Activated T-cell treated with anti-CD3 and anti-CD28 coated beads for 48 hours (primary cell): Measurements from ENCODE around the gene NCAPH2.
"Not testable (repeated sequence)": the region's sequence is repeated elsewhere in the genome, so short reads cannot be mapped to it uniquely, and the experiment has no call there.

Experiments used
- DNase-seq: peaks from one replicate; pipeline ENCODE4 v3.0.0-alpha.2; 2020; ENCODE audit warnings: low read depth

NCAPH2 gene

GRCh38 chr22:50530877-50531545 lies 23.0 kb downstream of the NCAPH2 start:
- peak; percentile 83 for DNase-seq

DNA sequence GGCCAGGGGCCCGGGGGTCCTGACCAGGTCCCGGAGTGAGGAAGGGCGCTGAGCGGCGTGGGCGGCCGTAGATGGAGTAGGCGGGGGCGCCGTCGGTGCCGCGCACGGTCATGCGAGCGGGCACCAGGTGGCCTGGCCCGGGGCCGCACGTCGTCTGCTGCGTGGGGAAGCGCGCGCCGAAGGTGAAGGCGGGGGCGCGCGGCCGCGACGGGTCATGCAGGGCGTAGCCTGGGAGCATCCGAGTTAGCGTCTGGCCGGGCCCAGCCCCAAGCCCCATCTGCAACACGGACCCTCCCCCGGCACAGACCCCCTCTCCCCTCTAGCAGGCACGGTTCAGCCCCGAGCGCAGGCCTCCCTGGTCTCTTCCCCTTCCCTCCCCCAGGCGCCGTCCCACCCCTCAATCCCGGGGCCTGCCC lies 23.5 kb downstream of the NCAPH2 start:
- DNase-seq, result peak; percentile 77

GRCh38 chr22:50531962-50532674 lies 24.1 kb downstream of the NCAPH2 start:
- DNase-seq, result no peak

DNA sequence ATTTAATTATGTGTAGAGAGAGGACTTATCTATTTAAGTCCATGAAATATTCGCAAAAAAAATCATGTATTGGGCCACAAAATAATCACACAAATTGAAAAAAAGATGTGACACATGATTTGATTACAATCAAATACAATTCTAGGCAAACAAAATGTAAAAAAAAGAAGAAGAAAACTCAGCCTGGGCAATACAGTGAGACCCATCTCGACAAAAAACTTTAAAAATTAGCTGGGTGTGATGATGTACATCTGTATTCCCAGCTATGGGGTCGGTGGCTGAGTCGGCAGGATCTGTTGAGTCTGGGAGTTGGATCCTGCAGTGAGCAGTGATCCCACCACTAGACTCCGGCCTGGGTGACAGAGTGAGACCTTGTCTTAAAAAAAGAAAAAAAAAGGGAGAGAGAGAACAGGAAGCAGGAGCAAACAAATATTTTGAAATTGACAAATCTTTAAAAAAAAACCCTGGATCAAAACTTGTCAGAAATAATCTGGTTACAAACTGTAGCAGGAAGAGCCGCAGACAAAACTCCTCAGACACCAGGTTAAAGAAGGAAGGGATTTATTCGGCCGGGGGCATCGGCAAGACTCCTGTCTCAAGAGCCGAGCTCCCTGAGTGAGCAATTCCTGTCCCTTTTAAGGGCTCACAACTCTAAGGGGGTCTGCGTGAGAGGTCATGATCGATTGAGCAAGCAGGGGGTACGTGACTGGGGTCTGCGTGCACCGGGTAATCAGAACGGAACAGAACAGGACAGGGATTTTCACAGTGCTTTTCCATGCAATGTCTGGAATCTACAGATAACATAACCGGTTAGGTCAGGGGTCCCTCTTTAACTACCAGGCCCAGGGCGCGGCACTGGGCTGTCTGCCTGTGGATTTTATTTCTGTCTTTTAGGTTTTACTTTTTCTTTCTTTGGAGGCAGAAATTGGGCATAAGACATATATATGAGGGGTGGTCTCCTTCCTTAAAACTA lies 25.1 kb downstream of the NCAPH2 start:
- DNase-seq, result no peak

GRCh38 chr22:50533856-50534711 lies 26.1 kb downstream of the NCAPH2 start:
- DNase-seq, result not testable (repeated sequence)

DNA sequence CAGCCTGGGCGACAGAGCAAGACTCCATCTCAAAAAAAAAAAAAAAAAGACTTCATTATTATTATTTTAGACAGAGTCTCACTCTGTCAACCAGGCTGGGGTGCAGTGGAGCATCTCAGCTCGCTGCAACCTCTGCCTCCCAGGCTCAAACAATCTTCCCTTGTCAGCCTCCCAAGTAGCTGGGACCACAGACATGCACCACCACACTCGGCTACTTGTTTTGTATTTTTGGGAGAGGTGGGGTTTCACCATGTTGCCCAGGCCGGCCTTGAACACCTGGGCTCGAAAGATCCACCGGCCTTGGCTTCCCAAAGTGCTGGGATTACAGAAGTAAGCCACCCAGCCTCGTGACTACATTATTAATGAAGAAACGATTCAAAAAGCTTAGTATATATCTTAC lies 27.1 kb downstream of the NCAPH2 start:
- no peak for DNase-seq

DNA sequence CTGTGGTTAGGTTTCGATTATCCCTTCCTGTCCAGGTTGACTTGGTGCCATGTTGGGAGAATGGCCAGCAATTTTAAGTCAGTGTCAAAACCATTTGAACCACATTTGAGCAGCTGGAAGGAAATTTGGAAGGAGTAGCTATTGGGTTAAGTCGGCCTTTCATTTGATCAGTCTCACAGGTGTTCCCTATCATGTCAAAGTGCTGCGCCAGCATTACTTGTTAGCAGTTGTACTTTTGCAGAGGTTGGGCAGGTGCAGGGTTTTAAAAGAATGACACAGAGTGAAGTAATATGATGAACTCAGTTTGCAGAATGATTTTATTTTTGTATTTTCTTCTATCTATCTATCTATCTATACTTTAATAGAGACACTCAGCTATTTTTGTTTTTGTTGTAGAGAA lies 28.2 kb downstream of the NCAPH2 start:
- no peak for DNase-seq

DNA sequence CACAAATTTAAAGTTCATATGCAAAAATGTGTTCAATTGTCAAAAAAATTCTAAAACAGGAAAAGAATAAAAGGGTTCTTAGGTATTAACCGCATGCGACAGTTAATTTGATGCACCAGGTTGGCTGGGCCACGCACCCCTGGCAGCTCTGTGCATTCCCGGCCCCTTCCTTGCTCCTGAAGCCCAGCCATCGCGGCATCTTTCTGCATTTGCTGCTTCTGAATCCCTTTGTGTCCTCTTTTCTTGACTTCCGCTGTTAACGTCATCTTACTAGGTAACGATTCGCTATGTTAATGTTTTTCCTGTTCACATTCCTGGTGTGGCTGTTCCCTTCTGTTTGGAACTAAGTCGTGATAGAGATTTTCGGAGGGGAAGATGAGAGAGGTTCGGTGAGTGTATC lies 29.7 kb downstream of the NCAPH2 start:
- no peak for DNase-seq

DNA sequence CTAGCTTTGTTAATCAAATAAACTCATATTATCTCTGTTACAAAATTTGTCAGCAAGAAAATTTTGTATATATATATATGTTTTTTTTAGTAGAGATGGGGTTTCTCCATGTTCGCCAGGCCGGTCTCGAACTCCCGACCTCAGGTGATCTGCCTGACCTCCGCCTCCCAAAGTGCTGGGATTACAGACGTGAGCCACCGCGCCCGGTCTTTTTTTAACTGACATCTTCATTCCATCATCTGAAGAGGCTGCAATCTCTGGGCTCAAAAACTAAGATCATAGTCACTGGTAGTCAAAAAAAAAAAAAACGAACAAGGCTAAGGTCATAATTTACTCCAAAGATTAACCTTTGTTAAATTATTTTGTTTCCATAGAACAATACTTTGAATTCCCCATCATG lies 32.4 kb downstream of the NCAPH2 start:
- DNase-seq, result no peak

GRCh38 chr22:50541667-50542026 lies 33.6 kb downstream of the NCAPH2 start:
- DNase-seq, result not testable (repeated sequence)

- DNase-seq, result peak; percentile 56
These were observed 34.4 kb downstream of the NCAPH2 start for GRCh38 chr22:50542416-50542927.

DNA sequence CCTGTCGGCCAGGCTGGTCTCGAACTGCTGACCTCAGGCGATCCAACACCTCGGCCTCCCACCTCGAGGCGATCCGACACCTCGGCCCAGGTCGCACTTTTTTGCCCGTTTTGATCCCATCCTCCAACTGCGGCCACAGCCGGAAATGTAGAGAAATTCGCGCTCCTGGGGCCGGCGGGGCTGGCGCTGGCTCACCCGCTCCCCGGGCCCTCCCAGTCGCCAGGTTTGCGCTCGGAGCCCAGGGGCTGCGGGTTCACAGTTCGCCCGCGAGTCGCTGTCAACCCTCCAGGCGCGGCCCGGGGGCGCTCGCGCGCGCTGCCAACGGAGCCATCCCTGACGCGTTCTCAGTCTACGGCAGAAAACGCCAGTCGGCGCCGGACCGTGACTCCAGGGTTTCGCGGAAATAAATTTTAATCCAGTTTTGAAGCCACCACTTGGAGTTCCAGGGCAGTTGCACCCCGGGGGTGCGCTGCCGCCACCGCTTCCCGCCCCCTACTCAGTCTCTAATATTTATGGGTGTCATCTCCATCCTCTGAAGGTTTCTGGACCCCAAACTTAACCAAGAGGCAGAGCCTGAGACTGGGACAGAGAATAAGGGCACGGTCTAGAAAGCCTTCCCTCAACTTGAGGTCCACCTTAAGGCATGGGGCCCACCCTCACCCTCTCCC lies 36.2 kb downstream of the NCAPH2 start:
- DNase-seq, result peak; percentile 86

- DNase-seq, result no peak
These were observed 36.8 kb downstream of the NCAPH2 start for GRCh38 chr22:50544746-50545253.

GRCh38 chr22:50545522-50546325 lies 37.7 kb downstream of the NCAPH2 start, which contains the start of gene KLHDC7B:
Gene KLHDC7B, plus strand, starts transcription at chr22:50545899. Its CDS starts 345 bp downstream, at chr22:50546244.
- no peak for DNase-seq

- no peak for DNase-seq
These were observed 38.6 kb downstream of the NCAPH2 start for GRCh38 chr22:50546326-50547262.

GRCh38 chr22:50547263-50547985 lies 39.4 kb downstream of the NCAPH2 start:
- no peak for DNase-seq

- no peak for DNase-seq
These were observed 40.3 kb downstream of the NCAPH2 start for GRCh38 chr22:50548040-50548920.
